HepG2 (cell line): ENCODE data around the gene NGEF. TPM values are rescaled to one million over a fixed set of nuclear protein-coding genes. Genes with fewer than 3 reads are reported as not detected.

ENCODE experiments used
- HIVEP1 ChIP-seq: sonication (generic); formaldehyde crosslinking; IDR thresholded peaks from 2 replicates; pipeline ENCODE4 v1.4.0; 2020; ENCODE audit warnings: mild to moderate bottlenecking, missing genetic modification reagents
- KDM1A ChIP-seq: IDR thresholded peaks from 2 replicates; pipeline ENCODE4 v1.6.1; 2016; ENCODE audit warnings: missing compliant biosample characterization
- KLF12 ChIP-seq: sonication (generic); formaldehyde crosslinking; IDR thresholded peaks from 2 replicates; pipeline ENCODE4 v1.4.0; 2020; ENCODE audit warnings: missing genetic modification reagents, borderline replicate concordance
- MIER2 ChIP-seq: IDR thresholded peaks from 2 replicates; pipeline ENCODE4 v1.6.1; 2016; ENCODE audit warnings: missing biosample characterization, missing genetic modification reagents
- NFIB ChIP-seq: sonication (generic); formaldehyde crosslinking; IDR thresholded peaks from 2 replicates; pipeline ENCODE4 v1.9.0; 2021; ENCODE audit warnings: missing genetic modification reagents, mild to moderate bottlenecking, borderline replicate concordance
- SALL2 ChIP-seq: sonication (generic); formaldehyde crosslinking; IDR thresholded peaks from 2 replicates; pipeline ENCODE4 v1.8.1; 2023; ENCODE audit warnings: mild to moderate bottlenecking, missing genetic modification reagents, inconsistent platforms
- ZBTB34 ChIP-seq: sonication (generic); formaldehyde crosslinking; IDR thresholded peaks from 2 replicates; pipeline ENCODE4 v1.8.0; 2022; ENCODE audit warnings: mild to moderate bottlenecking, missing genetic modification reagents
- ZNF263 ChIP-seq: sonication (generic); formaldehyde crosslinking; IDR thresholded peaks from 2 replicates; pipeline ENCODE4 v1.4.0; 2020; ENCODE audit warnings: missing genetic modification reagents
- ZNF770 ChIP-seq: sonication (generic); formaldehyde crosslinking; IDR thresholded peaks from 2 replicates; pipeline ENCODE4 v1.5.0; 2020; ENCODE audit warnings: mild to moderate bottlenecking, missing genetic modification reagents
- polyA plus RNA-seq, 8 experiments: library from polyadenylated mRNA; depleted of rRNA in 3 of 8; stranded (reverse) in 7 of 8; unstranded in 1 of 8; fragments of >200 nt; fragmentation: Illumina TruSeq in 4 of 8; extraction: Trizol in 4 of 8; gene quantifications; 2 replicates each; pipeline versions ENCODE4 v1.2.1 to v1.2.3, GENCODE V29; 2011 to 2016; ENCODE audit warnings: low read depth in 4 of 8, missing spikeins in 1 of 8, mixed read lengths in 1 of 8; ENCODE audit not compliant: insufficient read depth in 1 of 8
- total RNA-seq, 5 experiments: library from RNA; depleted of rRNA; stranded (reverse); fragments of >200 nt; fragmentation: Illumina TruSeq; extraction: Trizol; gene quantifications; 2 replicates each; pipeline ENCODE4 v1.2.3, GENCODE V29; 2016; ENCODE audit warnings: low read depth in 1 of 5
- TF ChIP-seq, protein P1 (sequence below): IDR thresholded peaks from 2 replicates; pipeline ENCODE4 v1.6.1; 2016; ENCODE audit warnings: missing compliant biosample characterization, missing genetic modification reagents, borderline replicate concordance

NGEF gene
- total and polyA plus RNA-seq, 2 of the 13 experiments (the other 11 are each of a cell fraction or from before 2014, with no cell fraction given) = 14.4 to 36.9 TPM

GRCh38 chr2:233062451-233062850 lies 49.4 kb upstream of the NGEF start (continued):
- no peak for TF ChIP-seq KLF12 (CRISPR knock-in tag)
- no peak for TF ChIP-seq HIVEP1 (CRISPR knock-in tag)
- TF ChIP-seq, protein P1, sequence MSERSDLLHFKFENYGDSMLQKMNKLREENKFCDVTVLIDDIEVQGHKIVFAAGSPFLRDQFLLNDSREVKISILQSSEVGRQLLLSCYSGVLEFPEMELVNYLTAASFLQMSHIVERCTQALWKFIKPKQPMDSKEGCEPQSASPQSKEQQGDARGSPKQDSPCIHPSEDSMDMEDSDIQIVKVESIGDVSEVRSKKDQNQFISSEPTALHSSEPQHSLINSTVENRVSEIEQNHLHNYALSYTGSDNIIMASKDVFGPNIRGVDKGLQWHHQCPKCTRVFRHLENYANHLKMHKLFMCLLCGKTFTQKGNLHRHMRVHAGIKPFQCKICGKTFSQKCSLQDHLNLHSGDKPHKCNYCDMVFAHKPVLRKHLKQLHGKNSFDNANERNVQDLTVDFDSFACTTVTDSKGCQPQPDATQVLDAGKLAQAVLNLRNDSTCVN (CRISPR knock-in tag) = no peak
- no peak for TF ChIP-seq KDM1A (CRISPR knock-in tag)
- TF ChIP-seq NFIB = no peak
- TF ChIP-seq SALL2 (CRISPR knock-in tag) = 0 out of 2 replicates have a peak, but pooled peaks have one; percentile 12
- 0 out of 2 replicates have a peak, but pooled peaks have one; percentile 7 for TF ChIP-seq ZNF770
- 0 out of 2 replicates have a peak, but pooled peaks have one; percentile 20 for TF ChIP-seq MIER2 (CRISPR knock-in tag)
- 0 out of 2 replicates have a peak, but pooled peaks have one; percentile 4 for TF ChIP-seq ZNF263 (CRISPR knock-in tag)
- no peak for TF ChIP-seq ZBTB34 (CRISPR knock-in tag)
